ENCODE data around the gene SRGAP2C. TPM values are rescaled to one million over a fixed set of nuclear protein-coding genes. Genes with fewer than 3 reads are reported as not detected.
"Not testable (repeated sequence)": the region's sequence is repeated elsewhere in the genome, so short reads cannot be mapped to it uniquely, and the experiment has no call there.

The SRGAP2C gene
- total RNA-seq, 1 donor from 2014 or later, result 26.3 TPM

- not testable (repeated sequence) for DNase-seq (ENCODE audit: low spot score)
These were observed 94.7 kb downstream of the SRGAP2C start for GRCh38 chr1:121279548-121279898.

- DNase-seq (ENCODE audit: low spot score), result not testable (repeated sequence)
These were observed 96.0 kb downstream of the SRGAP2C start for GRCh38 chr1:121280699-121281317.

GRCh38 chr1:121281480-121281879 is 96.7 kb downstream of the SRGAP2C start:
- DNase-seq (ENCODE audit: low spot score), result not testable (repeated sequence)

DNA sequence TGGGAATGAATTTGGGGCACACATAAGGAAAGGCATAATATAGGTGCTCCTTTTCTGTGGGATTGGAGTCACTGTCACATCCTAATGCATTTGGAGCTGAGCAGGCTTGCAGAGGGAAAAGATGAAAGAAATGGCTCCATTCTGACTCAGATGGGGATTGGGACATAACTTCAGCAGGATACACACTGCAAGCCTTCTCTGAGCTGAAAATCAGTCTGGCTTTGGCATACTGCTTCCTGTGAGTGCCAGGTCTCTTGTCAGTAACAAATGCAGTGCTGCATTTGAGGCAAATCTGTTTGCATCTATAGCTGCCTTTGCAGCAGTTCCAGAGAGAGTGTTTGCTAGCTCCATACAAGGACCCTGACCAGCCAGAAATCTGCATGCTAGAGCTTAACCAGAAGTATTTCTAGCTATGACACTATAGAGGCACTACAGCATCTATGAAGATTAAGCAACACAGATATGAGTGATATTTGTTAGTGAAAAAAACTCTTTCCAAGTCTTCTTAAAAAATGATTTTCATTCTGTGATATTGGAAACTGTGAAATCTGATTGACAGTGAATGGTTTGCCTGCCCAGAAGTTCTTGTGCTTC is 98.9 kb downstream of the SRGAP2C start:
- DNase-seq (ENCODE audit: low spot score), result not testable (repeated sequence)

DNA sequence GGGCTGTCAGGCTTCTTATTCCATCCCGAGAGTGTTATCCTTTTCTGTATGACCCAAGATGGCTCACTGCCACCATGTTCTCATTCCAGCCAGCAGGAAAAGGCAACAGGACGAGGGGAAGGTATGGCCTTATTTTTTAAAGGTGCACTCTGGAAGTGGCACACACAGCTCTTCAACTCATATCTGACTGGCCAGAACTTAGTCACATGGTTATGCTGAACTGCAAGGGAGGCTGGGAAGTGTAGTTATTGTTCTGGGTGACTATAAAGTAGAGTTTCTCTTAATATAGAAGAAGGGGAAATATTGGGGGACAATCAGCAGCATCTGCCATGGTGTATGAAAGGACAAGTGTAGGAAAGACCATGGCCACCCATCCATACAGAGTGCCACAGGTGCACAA is 107.8 kb downstream of the SRGAP2C start:
- not testable (repeated sequence) for DNase-seq (ENCODE audit: low spot score)

DNA sequence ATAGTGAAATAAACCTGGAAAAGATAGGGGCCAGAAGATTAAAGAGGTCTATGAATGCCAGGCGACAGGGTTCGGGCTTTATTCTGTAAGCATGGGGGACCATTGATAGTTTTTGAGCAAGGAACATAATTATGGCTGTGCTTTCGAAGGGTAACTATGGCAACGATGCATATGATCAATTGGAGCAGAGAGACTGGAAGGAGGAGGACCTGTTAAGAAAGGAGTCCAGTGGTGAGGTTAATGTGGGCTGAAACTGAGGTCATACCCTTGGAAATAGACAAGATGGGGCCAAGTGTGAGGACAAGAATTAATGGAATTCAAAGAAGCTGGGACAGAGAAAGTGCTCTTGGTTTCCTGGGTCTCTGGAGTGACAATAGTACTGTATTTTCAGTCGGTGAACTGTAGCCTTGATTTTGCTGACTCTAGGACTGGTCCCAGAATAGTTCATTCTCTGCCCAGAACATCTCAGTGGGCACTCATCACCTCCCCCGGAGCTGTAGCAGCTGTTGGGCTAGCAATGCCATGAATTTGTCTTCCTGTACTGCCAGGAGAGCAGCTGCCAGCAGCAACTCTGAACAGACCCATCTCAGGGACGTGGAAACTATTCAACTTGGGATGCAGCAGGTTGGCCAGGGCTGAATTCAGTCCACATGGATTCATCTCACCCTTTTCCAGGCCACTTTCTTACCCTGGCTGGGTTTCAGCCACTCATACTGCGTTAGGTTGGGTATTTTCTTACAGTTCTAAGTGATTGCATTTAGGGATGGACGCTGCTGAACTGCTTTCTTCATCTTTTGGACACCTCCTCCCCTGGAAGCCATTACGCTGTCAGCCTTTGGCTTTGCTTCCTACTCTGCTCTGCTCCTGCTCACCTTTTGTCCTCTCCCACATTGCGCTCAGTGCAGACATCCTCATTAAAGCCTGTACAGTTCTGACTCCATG is 108.8 kb downstream of the SRGAP2C start:
- DNase-seq (ENCODE audit: low spot score), result not testable (repeated sequence)

- not testable (repeated sequence) for DNase-seq (ENCODE audit: low spot score)
These were observed 109.4 kb downstream of the SRGAP2C start for GRCh38 chr1:121294205-121294570.

DNA sequence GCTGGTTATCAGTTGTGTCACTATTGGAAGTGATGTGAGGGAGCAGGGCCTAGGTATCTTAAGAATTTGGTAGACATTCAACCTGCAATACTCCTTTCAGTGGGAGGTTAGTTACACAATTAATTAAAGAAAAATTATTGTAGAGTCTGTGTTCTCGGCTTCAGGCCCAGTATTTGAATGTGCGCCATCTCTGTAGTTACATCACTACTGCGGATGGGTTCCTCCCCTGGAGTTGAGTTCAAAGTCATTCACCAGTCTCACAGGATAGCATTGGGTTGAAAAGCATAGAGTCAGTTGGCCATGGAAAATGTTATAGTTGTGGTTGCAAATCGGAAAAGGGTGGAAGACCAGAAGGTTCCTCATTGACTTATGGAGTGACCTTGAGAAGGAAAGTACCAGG is 111.8 kb downstream of the SRGAP2C start:
- DNase-seq (ENCODE audit: low spot score), result not testable (repeated sequence)

- not testable (repeated sequence) for DNase-seq (ENCODE audit: low spot score)
These were observed 113.8 kb downstream of the SRGAP2C start for GRCh38 chr1:121298529-121298928.

- DNase-seq (ENCODE audit: low spot score), result not testable (repeated sequence)
These were observed 114.9 kb downstream of the SRGAP2C start for GRCh38 chr1:121299514-121300149.

GRCh38 chr1:121301876-121302275 is 117.1 kb downstream of the SRGAP2C start:
- not testable (repeated sequence) for DNase-seq (ENCODE audit: low spot score)

GRCh38 chr1:121307759-121308158 is 123.0 kb downstream of the SRGAP2C start:
- DNase-seq (ENCODE audit: low spot score), result not testable (repeated sequence)

DNA sequence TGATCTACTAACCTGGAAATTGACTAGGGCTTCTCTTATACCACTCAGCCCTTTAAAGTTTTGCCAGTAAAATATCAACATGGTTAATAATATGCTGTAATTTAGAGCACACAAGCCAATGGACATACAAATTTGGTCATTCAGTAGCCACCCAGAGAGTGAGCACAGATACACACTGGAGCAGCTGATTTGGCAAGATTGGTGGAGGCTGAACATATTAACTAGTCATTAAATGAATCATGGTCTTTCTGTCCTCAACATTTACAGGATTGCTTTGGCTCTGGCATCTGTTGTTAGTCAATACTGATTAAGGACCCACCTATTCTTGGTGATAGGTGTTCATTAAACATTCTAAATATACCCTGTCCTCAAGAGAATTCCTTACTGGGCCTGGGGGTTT is 130.7 kb downstream of the SRGAP2C start:
- DNase-seq (ENCODE audit: low spot score), result not testable (repeated sequence)

DNA sequence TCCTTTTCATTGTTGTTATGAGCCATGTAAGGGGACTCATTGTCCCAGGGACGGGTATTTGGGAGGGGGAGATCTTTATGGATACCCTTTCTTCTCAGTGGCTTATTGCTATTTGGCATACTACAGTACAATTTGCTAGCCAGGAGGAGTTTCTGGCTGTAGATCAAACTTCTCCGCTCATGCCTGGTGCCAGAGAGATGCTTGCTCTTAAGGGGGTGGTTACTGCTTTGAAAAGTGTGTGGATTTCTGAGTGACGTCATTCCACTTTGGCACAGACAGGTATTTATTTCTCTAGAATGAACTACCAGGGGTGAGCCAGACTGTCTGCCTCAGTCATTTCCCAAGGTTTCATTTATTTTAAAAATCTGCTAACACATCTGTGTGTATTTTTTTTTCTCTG is 131.3 kb downstream of the SRGAP2C start:
- DNase-seq (ENCODE audit: low spot score), result not testable (repeated sequence)

DNA sequence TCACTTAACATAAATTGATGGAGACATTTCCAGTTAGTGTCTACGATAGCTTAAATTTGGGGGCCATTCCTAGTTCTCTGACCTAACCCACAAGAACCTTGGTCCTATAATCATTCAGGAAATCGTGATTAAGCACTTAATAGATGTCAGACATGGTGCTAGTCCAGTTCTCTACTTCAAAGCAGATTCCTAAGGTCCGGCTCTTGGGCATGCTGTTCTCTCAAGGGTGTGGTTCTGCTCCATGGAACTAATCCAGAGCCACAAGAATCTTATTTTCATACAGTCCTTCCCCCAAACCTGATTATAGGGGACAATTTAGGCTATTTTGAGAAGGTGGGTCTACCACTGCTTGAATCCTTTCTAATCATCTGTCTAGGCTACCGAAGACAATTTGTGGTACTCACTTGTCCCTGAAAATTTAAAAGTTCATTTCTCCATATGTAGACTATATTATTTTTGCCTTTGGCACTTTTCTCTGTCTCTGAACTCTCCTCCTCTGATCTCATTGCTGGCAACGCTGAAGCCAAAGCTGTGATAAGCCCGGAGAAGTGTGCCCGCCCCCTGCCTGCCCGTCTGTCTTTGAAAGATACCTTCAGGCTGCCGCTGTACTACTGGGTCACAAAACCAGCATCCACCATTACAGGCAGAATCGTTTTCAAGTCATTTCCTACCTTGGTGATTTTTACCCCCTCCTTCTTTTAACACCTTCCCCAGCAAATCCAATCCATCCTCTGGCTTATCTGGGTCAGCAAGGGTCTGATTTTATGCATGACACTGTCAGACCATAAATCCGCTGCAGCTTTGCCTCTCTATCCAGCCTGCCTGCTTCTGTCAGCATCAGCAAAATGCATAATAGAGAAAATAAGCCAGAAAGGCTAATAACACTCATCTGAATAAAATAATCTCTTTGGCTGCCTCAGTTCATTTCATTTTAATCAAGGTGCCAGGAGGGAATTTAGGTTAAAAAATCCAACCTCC is 133.0 kb downstream of the SRGAP2C start:
- not testable (repeated sequence) for DNase-seq (ENCODE audit: low spot score)

- DNase-seq (ENCODE audit: low spot score), result not testable (repeated sequence)
These were observed 133.9 kb downstream of the SRGAP2C start for GRCh38 chr1:121318687-121319086.

DNA sequence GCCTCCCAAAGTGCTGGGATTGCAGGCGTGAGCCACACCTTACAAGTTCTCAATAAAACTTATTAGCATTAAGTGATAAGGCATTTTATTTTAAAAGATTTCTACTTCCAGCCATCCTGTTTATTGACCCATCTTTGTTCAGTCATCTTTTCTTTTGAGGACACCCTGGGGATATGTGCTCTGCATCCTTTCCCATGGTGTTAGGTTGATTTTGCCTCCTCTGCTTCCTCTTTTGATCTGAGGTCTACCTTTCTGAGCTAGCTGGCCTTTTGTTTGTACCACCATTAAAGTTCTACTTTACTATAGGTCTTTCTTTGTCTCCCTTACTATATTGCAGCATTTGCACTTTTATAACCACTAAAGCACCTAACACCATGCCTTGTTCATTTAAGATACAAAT is 136.9 kb downstream of the SRGAP2C start:
- not testable (repeated sequence) for DNase-seq (ENCODE audit: low spot score)

DNA sequence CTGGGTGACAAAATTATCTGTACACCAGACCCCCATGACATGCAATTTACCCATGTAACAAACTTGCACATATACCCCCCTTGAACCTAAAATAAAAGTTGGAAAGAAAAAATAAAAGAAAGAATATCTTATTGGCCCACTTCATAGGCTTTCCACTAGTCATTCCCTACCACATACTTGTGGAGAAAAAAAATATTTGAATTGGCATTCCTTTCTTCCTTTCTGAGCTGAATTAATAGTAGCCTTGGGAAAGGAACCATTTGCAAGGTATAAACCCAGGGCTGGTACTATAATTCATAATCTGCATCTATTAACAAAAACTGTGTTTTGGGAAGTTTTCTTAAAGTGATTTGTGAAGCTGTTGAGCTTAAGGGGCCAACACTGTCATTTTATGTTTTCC is 140.0 kb downstream of the SRGAP2C start:
- not testable (repeated sequence) for DNase-seq (ENCODE audit: low spot score)

DNA sequence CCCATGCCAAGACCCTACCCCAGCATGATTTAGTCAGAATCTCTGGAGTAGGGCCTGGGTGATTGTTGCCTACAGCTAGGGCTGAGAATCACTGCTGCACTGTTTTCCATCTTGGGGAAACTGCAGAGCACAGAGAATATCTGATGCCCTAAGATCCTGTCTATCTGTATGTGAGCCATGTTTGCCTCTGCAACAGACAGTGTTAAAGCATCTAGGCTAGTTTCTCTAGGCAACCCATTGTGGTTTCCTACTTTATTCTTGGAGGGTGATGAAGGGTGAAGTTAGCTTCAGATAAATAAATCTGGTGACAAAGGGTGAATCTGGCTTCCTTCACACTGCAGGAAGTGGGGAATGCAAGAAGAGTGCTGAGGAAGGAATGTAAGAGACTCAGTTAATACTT is 147.4 kb downstream of the SRGAP2C start:
- not testable (repeated sequence) for DNase-seq (ENCODE audit: low spot score)
